MM.1S (cell line): ENCODE results near the gene ATL1.

ENCODE experiments used
- DNase-seq: peaks from one replicate; pipeline ENCODE4 v3.0.0-alpha.2; 2015
- H2AFZ ChIP-seq: fragments of 300-600 bp; sonication (generic); 2 replicates; pipeline ENCODE4 v1.6.0; 2016; ENCODE audit warnings: antibody characterized with exemption, low read length
- H3F3A ChIP-seq: fragments of 300-600 bp; sonication (generic); 2 replicates; pipeline ENCODE4 v1.6.1; 2016; ENCODE audit warnings: mild to moderate bottlenecking, antibody characterized with exemption, low read length, moderate library complexity, mixed read lengths; ENCODE audit not compliant: insufficient read depth
- H3K27ac ChIP-seq: fragments of 300-600 bp; sonication (generic); 2 replicates; pipeline ENCODE4 v1.5.1; 2016; ENCODE audit warnings: mild to moderate bottlenecking, low read length
- H3K27me3 ChIP-seq: fragments of 300-600 bp; sonication (generic); replicated peaks from 2 replicates; pipeline ENCODE4 v1.6.0; 2016; ENCODE audit warnings: low read length; ENCODE audit not compliant: insufficient read depth
- H3K36me3 ChIP-seq: fragments of 300-600 bp; sonication (generic); replicated peaks from 2 replicates; pipeline ENCODE4 v1.6.1; 2016; ENCODE audit warnings: mild to moderate bottlenecking, low read length, mixed read lengths; ENCODE audit not compliant: insufficient read depth
- H3K4me1 ChIP-seq: fragments of 300-600 bp; sonication (generic); 2 replicates; pipeline ENCODE4 v1.6.1; 2016; ENCODE audit warnings: low read length, mixed read lengths
- H3K4me2 ChIP-seq: fragments of 300-600 bp; sonication (generic); 2 replicates; pipeline ENCODE4 v1.6.0; 2016; ENCODE audit warnings: low read depth, low read length
- H3K4me3 ChIP-seq: fragments of 300-600 bp; sonication (generic); 2 replicates; pipeline ENCODE4 v1.5.1; 2016; ENCODE audit warnings: low read length, mixed read lengths
- H3K79me2 ChIP-seq: fragments of 300-600 bp; sonication (generic); 2 replicates; pipeline ENCODE4 v1.6.1; 2016; ENCODE audit warnings: mixed run types, low read length, mixed read lengths
- H3K9ac ChIP-seq: fragments of 300-600 bp; sonication (generic); 2 replicates; pipeline ENCODE4 v1.6.1; 2016; ENCODE audit warnings: low read length, mixed read lengths
- H3K9me2 ChIP-seq: fragments of 300-600 bp; sonication (generic); replicated peaks from 2 replicates; pipeline ENCODE4 v1.6.1; 2016; ENCODE audit warnings: mild to moderate bottlenecking, low read length, mixed read lengths; ENCODE audit not compliant: insufficient read depth
- H3K9me3 ChIP-seq: fragments of 300-600 bp; sonication (generic); replicated peaks from 2 replicates; pipeline ENCODE4 v1.6.1; 2016; ENCODE audit warnings: mild to moderate bottlenecking, low read length, mixed read lengths; ENCODE audit not compliant: insufficient read depth
- H4K20me1 ChIP-seq: fragments of 300-600 bp; sonication (generic); 2 replicates; pipeline ENCODE4 v1.6.1; 2016; ENCODE audit warnings: mild to moderate bottlenecking, low read length, moderate library complexity, mixed read lengths; ENCODE audit not compliant: insufficient read depth
- CTCF ChIP-seq: fragments of 300-600 bp; sonication (generic); IDR thresholded peaks from 2 replicates; pipeline ENCODE4 v1.5.1; 2016; ENCODE audit warnings: antibody characterized with exemption, low read length, mixed read lengths
- EZH2 ChIP-seq: fragments of 300-600 bp; sonication (generic); optimal IDR thresholded peaks from 2 replicates; pipeline ENCODE3; 2017; ENCODE audit warnings: low read depth, mild to moderate bottlenecking, antibody characterized with exemption, low read length, mixed read lengths
- EZH2phosphoT487 ChIP-seq: fragments of 300-600 bp; sonication (generic); IDR thresholded peaks from 2 replicates; pipeline ENCODE4 v1.6.1; 2018; ENCODE audit warnings: antibody characterized with exemption, low read length

Gene ATL1

DNA sequence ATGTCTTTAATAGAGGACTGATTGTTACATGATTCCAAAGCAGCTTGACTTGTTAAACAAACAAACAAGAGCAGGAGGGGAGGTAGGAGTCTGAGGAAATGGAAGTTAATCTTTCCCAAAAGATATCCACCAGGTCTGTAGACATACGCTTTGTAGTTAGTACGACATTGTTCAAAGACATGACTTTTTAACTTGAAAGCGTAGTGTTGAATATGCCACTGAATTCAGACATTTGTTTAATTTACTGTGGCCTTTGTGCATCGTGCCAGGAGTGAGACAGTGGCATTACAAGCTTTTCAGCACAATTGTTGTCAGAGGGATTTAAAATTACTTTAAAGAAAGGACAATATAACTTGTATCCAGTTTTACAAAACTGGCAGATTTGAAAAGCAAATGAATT, 55.1 kb downstream of the ATL1 start:
- Histone ChIP-seq H3K27me3 (no peaks in the 10 kb centered on the region), H3K79me2 (no peaks in the 10 kb centered on the region), H3F3A (no peaks in the 10 kb centered on the region), H3K4me2 (no peak overlapping the region), H4K20me1 (no peaks in the 10 kb centered on the region), H3K9me3 (no peaks in the 10 kb centered on the region), H3K4me3 (no peak overlapping the region), H2AFZ (no peak overlapping the region), H3K36me3 (no peaks in the 10 kb centered on the region), H3K9ac (no peak overlapping the region), H3K27ac (no peak overlapping the region), H3K9me2 (no peaks in the 10 kb centered on the region), H3K4me1 (no peaks in the 10 kb centered on the region)
- TF ChIP-seq CTCF (no peak), EZH2phosphoT487 (no peak), EZH2 (no peak)
- no peak for DNase-seq

- H3K79me2 ChIP-seq, result no peaks in the 10 kb centered on the region
- no peak for DNase-seq
- no peak overlapping the region for H3K27ac ChIP-seq
- no peak overlapping the region for H3K4me2 ChIP-seq
- no peak overlapping the region for H3K9ac ChIP-seq
- no peak for TF ChIP-seq EZH2phosphoT487
- no peak for TF ChIP-seq CTCF
- no peak for TF ChIP-seq EZH2
- no peaks in the 10 kb centered on the region for H3K4me1 ChIP-seq
- H3K9me2 ChIP-seq, result no peaks in the 10 kb centered on the region
- H4K20me1 ChIP-seq, result no peaks in the 10 kb centered on the region
- no peaks in the 10 kb centered on the region for H3K9me3 ChIP-seq
- H3K36me3 ChIP-seq, result no peaks in the 10 kb centered on the region
- H3K4me3 ChIP-seq, result no peak overlapping the region
- H2AFZ ChIP-seq, result no peak overlapping the region
- H3F3A ChIP-seq, result no peaks in the 10 kb centered on the region
- no peaks in the 10 kb centered on the region for H3K27me3 ChIP-seq
Measured at GRCh38 chr14:50615552-50615951, 55.6 kb downstream of the ATL1 start.

GRCh38 chr14:50616275-50616674, 56.3 kb downstream of the ATL1 start:
- H4K20me1 ChIP-seq, result no peaks in the 10 kb centered on the region
- no peak overlapping the region for H2AFZ ChIP-seq
- no peaks in the 10 kb centered on the region for H3K9me2 ChIP-seq
- no peaks in the 10 kb centered on the region for H3K79me2 ChIP-seq
- no peak overlapping the region for H3K9ac ChIP-seq
- no peak overlapping the region for H3K4me2 ChIP-seq
- no peaks in the 10 kb centered on the region for H3K4me1 ChIP-seq
- TF ChIP-seq CTCF (no peak), EZH2phosphoT487 (no peak), EZH2 (no peak)
- no peaks in the 10 kb centered on the region for H3K36me3 ChIP-seq
- H3K27me3 ChIP-seq, result no peaks in the 10 kb centered on the region
- H3F3A ChIP-seq, result no peaks in the 10 kb centered on the region
- no peaks in the 10 kb centered on the region for H3K9me3 ChIP-seq
- no peak for DNase-seq
- H3K4me3 ChIP-seq, result no peak overlapping the region
- H3K27ac ChIP-seq, result no peak overlapping the region
